Subcutaneous adipose tissue (tissue), 4 donors: ENCODE results near the gene SUN5. TPM values are rescaled to one million over a fixed set of nuclear protein-coding genes. Genes with fewer than 3 reads are reported as not detected.

Experiments
- CTCF ChIP-seq: fragments of 450-650 bp; IDR thresholded peaks from one replicate; pipeline ENCODE4 v1.5.1; 2016; ENCODE audit warnings: low read depth, mild to moderate bottlenecking, control low read depth, antibody characterized with exemption, moderate library complexity
- total RNA-seq, 4 donors: library from RNA; depleted of rRNA; stranded (reverse); fragments of >200 nt; gene quantifications; one replicate each; pipeline ENCODE4 v1.1.0, GENCODE V29; 2016

Gene SUN5
- total RNA-seq, 4 donors from 2014 or later, result not detected

GRCh38 chr20:32958574-32958973, 45.7 kb downstream of the SUN5 start:
- TF ChIP-seq CTCF, result no peak

- TF ChIP-seq CTCF, result no peak
Observed at GRCh38 chr20:32957459-32957858, 46.8 kb downstream of the SUN5 start.

DNA sequence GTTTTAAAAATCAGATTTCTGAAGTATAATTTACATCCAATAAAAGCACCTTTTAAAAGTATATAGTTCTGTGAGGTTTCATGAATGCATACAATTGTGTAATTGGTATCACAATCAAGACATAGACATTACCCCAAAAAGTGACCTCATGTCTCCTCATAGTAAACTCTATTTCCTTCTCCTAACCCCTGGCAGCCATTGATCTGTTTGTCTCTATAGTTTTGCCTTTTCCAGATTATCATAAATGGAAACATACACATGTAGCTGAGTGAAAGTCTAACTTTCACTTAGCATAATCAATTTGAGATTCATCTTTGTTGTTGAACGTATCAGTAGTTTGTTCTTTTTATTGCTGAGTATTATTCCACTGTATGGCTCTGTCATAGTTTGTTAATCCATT, 57.6 kb downstream of the SUN5 start:
- TF ChIP-seq CTCF, result no peak

DNA sequence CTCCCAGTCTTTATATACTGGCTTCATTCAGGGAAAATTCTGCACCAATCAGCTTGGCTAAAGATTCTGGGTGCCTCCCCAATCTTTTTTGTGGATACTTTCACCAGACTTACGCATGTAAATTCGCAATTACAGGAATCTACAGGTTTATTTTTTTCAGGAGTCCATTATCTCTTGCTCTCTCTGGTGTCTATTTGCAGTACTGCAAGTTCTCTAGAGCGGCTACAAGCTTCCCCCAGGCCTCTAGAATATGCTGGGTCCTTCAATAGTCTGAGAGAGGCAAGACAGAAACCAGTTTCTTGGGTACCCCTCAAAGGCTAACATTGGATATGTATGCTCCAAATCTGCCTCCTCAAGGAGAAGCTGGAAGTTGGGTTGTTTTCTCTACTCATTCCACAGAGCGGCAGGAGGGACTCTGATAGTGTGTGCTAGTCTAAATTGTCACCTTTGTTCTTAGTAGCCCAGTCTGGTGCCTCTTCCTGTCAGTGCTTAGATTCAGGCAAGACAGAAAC, 58.5 kb downstream of the SUN5 start:
- TF ChIP-seq CTCF, result no peak

DNA sequence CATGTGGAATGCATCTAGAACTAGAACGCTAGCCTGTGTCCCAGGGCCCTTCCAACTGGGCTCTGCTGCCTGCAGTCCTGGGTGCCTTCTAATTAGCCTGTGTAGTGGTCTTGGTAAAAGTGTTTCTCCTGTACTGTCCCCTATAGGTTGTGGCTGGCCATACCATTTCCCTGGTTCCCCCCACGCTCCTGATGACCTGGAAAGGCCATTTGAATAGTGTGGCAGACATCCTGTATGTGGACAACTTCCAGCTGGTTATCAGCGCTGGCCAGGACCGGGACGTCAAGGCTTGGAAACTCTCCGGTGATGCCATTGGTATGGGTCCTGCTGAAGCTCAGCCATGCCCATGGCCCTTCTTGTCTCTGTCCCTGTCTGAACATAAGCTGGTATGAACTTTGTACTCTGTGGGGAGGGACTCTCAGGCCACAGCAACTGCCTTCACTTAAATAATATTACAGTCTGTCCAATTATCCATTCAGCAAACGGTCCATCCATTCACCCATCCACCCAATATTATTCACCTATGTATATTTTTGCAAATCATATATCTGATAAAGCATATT, 60.7 kb downstream of the SUN5 start:
- no peak for TF ChIP-seq CTCF

DNA sequence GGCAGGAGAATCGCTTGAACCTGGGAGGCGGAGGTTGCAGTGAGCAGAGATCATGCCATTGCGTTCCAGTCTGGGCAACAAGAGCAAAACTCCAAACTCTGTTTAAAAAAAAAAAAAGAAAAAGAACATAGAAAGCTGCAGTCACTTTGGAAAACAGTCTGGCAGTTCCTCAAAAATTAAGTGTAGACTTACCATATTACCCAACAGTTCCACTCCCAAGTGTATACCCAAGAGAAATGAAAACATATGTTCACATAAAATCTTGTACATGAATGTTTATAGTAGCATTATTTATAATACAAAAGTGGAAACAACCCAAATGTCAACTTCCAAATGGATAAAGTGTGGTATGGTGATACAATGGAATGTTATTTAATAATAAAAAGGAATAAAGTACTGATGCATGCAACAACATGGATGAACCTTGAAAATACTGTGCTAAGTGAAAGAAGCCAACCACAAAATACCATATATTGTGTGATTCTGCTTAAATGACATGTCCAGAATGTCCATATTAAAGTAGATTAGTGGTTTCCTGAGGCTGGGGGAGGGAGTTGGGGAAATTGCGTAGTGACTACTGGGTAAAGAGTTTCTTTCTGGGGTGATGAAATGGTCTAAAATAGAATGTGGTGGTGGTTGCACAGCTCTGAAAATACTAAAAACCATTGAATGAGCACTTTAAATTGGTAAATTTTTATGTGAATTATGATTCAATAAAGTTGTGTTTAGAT, 62.9 kb downstream of the SUN5 start:
- no peak for TF ChIP-seq CTCF

- no peak for TF ChIP-seq CTCF
Observed at GRCh38 chr20:32934580-32934979, 69.7 kb downstream of the SUN5 start.

Other genes with a start within 250 kb of the SUN5 start
- 1 to 10 TPM in 1 of 4 donors, under 1 TPM in 2, not detected in 1; 0.22 to 2.1 (median 0.85) TPM for gene DNMT3B, start 242.0 kb downstream of the SUN5 start, total RNA-seq
- gene MAPRE1, start 184.5 kb downstream of the SUN5 start, total RNA-seq, result 100 to 1,000 TPM in 1 of 4 donors, 10 to 100 TPM in 3; 63.3 to 114 (median 77.1) TPM
- under 1 TPM in 1 of 4 donors, not detected in 3; 0.19 TPM for gene EFCAB8, start 145.5 kb downstream of the SUN5 start, total RNA-seq
- not detected for gene BPIFB2, start 3.3 kb upstream of the SUN5 start, total RNA-seq
- gene BPIFB6, start 27.2 kb upstream of the SUN5 start, total RNA-seq, result not detected
- gene BPIFB3, start 49.5 kb upstream of the SUN5 start, total RNA-seq, result not detected
- gene BPIFB4, start 75.2 kb upstream of the SUN5 start, total RNA-seq, result not detected
- gene BPIFA2, start 163.7 kb upstream of the SUN5 start, total RNA-seq, result not detected
- gene BPIFA3, start 212.9 kb upstream of the SUN5 start, total RNA-seq, result not detected
- not detected for gene BPIFA1, start 231.6 kb upstream of the SUN5 start, total RNA-seq